GM12873 (cell line): ENCODE results near the gene CFAP221.

Experiments
- TF ChIP-seq, protein P1 (sequence below): IDR thresholded peaks from 2 replicates; pipeline ENCODE4 v1.5.1; 2012; ENCODE audit warnings: low read depth, mild to moderate bottlenecking, moderate library complexity, low read length, control low read depth; ENCODE audit not compliant: insufficient read depth; ENCODE audit errors: missing control alignments

The CFAP221 gene

DNA sequence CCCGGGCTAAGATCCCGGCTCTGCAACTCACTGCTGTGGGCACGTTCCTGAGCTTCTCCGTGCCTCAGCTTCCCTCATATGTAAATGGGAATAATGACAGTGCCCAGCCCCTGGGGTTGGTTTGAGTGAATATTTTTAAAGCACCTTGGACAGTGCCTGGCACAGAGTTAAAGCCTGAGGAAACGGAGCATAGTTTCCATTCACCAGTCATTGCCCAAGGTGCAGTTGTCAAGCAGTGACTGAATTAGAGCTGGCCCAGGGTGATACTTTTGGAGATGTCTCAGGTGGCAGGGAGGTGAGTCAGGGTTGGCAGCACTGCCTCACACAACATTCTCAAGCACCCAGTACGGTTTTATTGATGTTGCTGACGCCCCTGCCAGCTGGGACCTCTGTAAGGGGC lies 146.9 kb downstream of the CFAP221 start:
- TF ChIP-seq, protein P1, sequence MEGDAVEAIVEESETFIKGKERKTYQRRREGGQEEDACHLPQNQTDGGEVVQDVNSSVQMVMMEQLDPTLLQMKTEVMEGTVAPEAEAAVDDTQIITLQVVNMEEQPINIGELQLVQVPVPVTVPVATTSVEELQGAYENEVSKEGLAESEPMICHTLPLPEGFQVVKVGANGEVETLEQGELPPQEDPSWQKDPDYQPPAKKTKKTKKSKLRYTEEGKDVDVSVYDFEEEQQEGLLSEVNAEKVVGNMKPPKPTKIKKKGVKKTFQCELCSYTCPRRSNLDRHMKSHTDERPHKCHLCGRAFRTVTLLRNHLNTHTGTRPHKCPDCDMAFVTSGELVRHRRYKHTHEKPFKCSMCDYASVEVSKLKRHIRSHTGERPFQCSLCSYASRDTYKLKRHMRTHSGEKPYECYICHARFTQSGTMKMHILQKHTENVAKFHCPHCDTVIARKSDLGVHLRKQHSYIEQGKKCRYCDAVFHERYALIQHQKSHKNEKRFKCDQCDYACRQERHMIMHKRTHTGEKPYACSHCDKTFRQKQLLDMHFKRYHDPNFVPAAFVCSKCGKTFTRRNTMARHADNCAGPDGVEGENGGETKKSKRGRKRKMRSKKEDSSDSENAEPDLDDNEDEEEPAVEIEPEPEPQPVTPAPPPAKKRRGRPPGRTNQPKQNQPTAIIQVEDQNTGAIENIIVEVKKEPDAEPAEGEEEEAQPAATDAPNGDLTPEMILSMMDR = no peak

DNA sequence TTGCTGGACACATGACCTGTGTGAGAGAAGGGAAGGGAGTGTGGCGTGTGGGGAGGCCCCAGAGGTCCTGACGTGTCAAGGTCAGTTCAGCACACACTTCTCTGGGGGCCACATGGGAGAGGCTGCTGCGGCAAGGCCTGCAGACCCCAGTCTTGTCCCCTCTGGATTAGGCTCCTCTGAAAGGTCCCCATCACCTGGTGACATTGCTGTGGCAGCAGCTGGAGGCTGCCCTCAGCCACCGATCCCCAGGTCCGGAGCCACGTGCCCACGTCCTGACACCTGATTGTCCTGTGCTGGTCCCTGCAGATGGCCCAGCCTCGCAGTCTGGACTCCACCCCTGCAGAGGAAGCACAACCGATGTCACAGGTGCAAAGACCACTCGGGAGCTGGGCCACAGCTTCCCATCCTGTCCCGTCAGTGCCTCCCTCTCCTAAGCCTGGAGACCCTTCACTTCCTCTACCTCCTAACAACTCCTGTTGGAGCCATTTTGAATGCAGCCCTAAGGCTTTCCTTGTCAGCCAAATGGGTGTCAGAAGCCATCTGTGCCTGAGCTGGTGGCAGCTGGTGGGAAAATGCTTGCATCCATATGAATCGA lies 147.5 kb downstream of the CFAP221 start:
- TF ChIP-seq, protein P1 = no peak

DNA sequence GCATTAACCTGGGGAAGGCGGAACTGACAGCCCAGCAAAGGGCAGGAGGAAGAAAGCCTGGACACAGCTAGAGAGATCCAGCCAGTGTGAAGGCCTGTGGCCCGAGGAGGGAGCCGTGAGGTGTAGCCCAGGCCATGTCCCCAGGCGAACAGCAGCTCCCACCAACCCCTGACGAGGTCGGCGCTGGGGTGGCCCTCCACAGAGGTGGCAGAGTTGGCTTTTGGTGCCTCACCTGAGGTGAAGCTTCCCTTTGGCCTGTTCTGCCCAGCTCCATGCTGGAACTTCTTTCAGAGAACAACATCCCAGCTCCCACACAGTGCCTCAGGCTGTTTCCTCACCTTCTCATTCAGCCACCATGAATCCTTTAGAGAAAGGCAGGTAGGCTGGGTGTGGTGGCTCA lies 148.1 kb downstream of the CFAP221 start:
- TF ChIP-seq, protein P1 = no peak

DNA sequence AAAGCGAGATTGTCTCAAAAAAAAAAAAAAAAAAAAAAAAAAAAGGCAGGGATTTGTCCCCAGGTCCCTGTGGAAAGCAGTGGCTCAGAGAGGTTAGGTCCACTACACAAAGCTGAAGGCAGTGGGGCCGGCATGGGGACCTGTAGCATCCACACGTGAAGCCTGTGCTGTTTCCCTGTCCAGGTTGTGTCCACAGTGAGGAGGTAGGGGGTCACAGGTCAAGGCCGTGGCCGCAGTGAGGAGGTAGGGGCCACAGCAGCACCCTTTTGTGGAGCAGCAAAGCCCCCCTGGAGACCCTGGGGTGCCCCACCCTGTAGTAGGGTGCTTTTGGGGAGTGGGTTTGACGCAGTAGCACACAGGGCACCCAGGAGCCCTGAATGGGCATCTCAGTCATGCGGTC lies 148.7 kb downstream of the CFAP221 start:
- TF ChIP-seq, protein P1 = no peak

DNA sequence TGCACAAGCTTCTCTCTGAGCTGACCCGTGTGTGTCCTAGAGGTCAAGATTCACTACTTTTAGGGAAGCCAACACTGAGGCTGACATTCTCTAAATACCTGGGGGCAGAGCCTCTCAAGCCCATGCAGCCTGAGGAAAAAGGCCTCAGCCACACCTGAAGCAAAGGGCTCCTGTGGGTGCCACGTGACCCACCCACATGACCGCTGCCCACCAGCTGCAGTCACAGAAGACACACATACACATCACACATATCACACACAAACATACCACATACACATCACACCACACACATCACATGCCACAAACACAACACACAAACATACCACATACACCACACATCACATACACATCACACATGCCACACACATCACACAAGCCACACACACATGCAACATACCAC lies 149.3 kb downstream of the CFAP221 start:
- TF ChIP-seq, protein P1 = no peak

DNA sequence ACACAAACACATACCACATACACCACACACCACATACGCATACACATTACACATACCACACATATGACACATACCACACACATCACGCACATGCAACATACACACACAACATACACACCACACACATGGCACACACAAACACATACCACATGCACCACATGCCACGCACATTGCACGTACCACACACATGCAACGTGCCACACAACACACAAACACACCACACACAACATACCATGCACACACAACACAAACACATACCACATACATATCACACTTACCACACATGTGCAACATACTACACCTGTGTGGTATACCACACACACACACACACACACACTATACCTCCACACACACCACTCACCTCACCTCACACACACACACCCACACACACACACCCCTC lies 149.7 kb downstream of the CFAP221 start:
- TF ChIP-seq, protein P1 = no peak

DNA sequence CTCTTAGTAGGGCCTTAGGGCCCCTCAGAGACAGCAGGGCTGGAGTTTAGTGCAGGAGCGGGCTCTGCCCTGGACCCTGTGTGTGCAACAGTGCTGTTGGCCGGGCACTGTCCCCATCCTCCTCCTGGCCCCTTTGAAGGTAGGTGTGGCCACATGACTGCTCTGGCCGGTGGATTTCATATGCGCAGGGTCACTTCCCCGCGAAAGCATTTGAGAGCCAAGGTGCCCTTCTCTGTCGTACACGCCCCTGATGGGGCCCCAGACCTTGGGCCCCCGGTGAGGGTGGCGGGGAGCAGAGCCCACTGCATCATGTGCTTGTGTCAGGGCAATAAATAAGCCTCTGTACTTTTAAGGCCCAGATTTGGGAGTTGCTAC lies 150.2 kb downstream of the CFAP221 start:
- TF ChIP-seq, protein P1 = no peak
